Thyroid gland (tissue), 4 donors: Measurements from ENCODE around the gene RNASE4.

Experiments used
- CTCF ChIP-seq, 6 experiments: fragments of 200-600 bp in 3 of 6; fragments of 450-650 bp in 3 of 6; sonication (generic) in 3 of 6; IDR thresholded peaks; one replicate each; pipeline ENCODE4 v1.5.1; 2016 to 2019; ENCODE audit warnings: antibody characterized with exemption in 6 of 6, mild to moderate bottlenecking in 2 of 6, inconsistent platforms in 1 of 6, moderate library complexity in 1 of 6
- POLR2A ChIP-seq, 2 donors: fragments of 450-650 bp; IDR thresholded peaks; one replicate each; pipeline ENCODE4 v1.6.1; 2017; ENCODE audit warnings: antibody characterized with exemption in 2 of 2, mild to moderate bottlenecking in 2 of 2, moderate library complexity in 1 of 2

GRCh38 chr14:20719777-20720176, 35.4 kb downstream of the RNASE4 start:
- TF ChIP-seq CTCF (IDR thresholded peaks at IDR 0.05) (no peak), POLR2A (IDR thresholded peaks at IDR 0.05) (no peak)
